ENCODE measurements around the gene ARTN.

Gene ARTN

DNA sequence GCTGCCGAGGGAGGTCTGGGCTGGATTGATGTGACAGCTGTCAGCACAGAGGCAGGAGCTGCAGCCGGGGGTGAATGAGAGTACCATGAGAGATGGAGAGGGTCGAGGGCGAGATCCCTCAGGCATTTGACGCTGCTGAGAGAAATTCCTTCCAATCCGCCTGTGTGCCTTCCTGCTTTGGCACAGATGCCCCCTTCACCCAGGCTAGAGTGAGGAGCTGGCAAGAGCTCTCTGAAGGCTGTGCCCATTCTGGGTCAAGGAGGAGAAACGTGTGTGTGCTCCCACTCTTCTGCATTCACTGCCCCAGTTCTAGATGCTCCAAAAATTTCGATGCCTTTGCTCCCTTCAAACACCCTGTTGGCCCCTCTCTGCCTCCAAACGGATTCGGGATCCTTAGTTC lies 4.8 kb downstream of the ARTN start:
- no peak overlapping the region for H3K4me3 ChIP-seq (ENCODE audit: low read depth, low read length)
- TF ChIP-seq, protein P1, sequence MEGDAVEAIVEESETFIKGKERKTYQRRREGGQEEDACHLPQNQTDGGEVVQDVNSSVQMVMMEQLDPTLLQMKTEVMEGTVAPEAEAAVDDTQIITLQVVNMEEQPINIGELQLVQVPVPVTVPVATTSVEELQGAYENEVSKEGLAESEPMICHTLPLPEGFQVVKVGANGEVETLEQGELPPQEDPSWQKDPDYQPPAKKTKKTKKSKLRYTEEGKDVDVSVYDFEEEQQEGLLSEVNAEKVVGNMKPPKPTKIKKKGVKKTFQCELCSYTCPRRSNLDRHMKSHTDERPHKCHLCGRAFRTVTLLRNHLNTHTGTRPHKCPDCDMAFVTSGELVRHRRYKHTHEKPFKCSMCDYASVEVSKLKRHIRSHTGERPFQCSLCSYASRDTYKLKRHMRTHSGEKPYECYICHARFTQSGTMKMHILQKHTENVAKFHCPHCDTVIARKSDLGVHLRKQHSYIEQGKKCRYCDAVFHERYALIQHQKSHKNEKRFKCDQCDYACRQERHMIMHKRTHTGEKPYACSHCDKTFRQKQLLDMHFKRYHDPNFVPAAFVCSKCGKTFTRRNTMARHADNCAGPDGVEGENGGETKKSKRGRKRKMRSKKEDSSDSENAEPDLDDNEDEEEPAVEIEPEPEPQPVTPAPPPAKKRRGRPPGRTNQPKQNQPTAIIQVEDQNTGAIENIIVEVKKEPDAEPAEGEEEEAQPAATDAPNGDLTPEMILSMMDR (IDR thresholded peaks at IDR 0.05; ENCODE audit: borderline replicate concordance, insufficient read depth, low read depth, low read length), result no peak

DNA sequence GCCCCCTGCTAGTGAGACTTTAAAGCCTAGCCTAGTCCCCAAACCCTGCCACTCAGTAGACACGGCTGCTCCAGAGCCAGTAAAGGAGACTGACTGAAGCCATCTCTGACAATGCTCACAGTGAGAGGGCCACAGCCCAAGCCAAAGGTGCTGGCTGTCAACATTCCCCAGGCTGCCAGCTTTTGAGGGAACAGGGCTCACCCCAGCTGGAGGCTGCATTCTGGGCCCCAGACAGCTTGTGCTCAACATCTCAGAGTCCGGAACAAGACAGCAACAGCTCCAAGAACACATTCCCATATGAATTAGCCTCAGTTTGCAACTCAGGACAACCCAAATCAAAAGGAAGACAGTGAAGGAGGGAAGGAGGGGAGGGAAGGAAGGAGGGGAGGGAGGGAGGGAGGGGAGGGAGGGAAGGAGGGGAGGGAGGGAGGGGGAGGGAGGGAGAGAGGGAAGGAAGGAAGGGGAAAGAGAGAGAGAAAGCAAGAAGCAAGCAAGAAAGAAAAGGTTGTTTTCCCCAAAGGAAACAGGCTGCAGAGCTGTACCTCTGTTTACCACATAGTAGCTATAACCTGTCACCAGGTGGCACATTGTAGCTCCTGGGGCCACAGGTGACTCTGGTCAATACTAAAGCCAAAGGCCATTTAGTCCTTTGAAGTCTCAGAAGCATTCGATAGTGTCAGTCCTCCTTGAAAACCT lies 5.4 kb downstream of the ARTN start:
- H3K4me3 ChIP-seq (ENCODE audit: low read depth, low read length), result no peak overlapping the region
- TF ChIP-seq, protein P1 (IDR thresholded peaks at IDR 0.05; ENCODE audit: borderline replicate concordance, insufficient read depth, low read depth, low read length), result no peak

DNA sequence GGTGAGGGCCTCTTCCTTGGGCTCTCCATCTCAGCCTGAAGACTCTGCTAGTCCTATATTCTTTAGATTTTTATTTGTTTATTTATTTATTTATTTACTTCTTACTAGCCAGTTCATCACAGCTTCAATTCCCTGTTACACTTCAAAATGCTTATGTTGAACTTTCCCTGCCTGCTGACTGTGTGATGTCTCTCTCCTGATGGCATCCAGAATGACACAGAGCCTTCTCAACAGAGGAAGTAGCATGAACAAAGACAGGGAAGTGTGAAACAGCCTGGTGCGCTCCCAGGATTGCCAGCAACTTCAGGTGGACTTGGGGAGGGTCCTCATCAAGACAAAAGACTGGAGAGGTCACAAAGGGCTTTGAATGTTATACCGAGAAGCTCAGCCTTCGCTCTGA lies 8.8 kb downstream of the ARTN start:
- TF ChIP-seq, protein P1 (IDR thresholded peaks at IDR 0.05; ENCODE audit: borderline replicate concordance, insufficient read depth, low read depth, low read length), result no peak
- no peak overlapping the region for H3K4me3 ChIP-seq (ENCODE audit: low read depth, low read length)

DNA sequence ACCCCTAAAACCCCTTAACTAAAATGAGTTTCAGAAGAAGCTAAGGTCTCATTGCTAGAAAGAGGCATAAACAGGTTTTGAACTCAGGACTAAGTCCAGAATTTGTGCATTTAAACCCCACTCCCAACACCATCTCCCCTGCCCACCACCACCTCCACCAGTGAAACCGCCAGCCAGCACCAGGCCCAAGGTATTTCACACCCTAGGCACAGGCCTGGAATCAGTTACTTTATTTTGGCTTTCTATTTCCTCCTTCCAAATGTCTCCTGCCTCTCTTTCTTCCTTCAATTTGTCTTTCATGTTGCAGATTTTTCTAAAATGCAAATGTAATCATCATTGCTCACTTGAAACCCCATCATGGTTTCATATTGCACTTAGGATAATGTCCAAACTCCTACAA lies 11.3 kb downstream of the ARTN start:
- H3K4me3 ChIP-seq (ENCODE audit: low read depth, low read length), result no peak overlapping the region
- TF ChIP-seq, protein P1 (IDR thresholded peaks at IDR 0.05; ENCODE audit: borderline replicate concordance, insufficient read depth, low read depth, low read length), result no peak

DNA sequence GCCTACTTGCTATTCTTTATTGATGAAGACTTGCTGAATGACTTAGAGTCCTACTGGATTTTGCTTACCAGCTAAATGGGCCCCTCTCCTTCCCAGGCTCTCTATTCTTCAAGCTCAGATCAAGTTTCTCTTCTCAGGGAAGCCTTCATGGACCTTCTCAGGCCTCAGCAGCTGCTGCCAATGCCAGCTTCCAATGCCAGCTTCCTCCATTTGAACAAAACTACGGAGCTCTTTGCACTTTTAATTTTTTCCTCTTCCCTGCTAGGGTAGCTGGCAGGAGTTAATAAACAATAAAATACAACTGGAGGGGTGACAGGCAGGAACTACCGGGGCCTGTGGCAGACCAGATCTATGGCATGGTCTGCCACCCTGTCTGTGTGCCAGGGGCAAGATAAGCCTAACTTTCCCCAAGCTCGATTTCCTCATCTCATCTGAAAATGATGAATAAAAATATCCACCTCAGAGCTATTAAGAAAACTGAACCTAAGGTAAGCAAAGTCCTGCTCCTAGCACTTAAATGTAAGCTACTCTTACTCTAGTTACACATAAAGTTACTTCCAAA lies 12.2 kb downstream of the ARTN start:
- TF ChIP-seq, protein P1 (IDR thresholded peaks at IDR 0.05; ENCODE audit: borderline replicate concordance, insufficient read depth, low read depth, low read length), result no peak
- peak overlapping the region; percentile 95 for H3K4me3 ChIP-seq (ENCODE audit: low read depth, low read length)

DNA sequence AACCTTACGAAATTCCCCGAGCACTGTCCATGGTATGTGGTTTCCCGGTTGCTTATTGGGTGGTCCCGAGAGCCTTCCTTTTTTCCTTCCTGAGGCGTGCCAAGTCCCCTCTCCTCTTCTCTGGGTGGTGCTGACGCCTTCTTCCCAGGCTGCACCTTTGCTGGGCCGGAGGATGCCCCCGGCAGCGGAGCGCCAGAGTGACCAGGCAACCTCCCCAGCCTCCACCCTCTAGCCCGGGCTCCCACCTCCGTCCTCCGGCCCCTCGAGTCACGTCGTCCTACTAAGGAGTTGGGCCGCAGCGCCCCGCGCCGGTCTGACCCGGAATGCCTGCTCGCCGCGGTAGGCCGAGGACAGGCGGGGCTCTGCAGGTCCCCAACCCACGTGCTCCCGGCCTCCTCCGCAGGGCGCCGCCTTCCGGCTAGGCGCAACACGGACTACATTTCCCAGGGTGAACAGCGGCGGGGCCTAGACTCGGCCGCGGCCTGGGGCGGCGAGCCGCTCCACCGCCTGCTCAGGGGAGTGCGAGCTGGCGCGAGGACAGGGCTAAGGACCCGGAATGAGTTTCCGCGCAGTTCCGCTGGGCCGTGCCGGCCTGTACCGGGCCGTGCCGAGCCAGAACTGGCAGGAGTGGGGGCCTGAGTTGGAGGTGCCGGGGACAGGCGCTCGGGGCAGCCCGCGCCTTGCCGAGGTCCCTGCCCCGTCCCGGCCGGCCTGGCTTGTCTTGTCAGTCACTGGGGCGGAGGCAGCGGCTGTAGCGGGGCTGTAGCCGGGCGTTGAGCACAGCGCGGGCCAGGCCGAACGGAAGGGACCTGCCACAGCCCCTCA lies 12.8 kb downstream of the ARTN start, which contains the start of gene IPO13:
Gene IPO13 (plus strand): TSS at position 715 of the 825 bp plus-strand sequence. CDS start 651 bp downstream, outside the sequence.
- H3K4me3 ChIP-seq (ENCODE audit: low read depth, low read length), result peak within 1 kb of the TSS; percentile 95
- TF ChIP-seq, protein P1 (IDR thresholded peaks at IDR 0.05; ENCODE audit: borderline replicate concordance, insufficient read depth, low read depth, low read length), result peak; percentile 86

Data from GM12875 (cell line).